Measurements from ENCODE around the gene DAGLA.
"Not testable (repeated sequence)": the region's sequence is repeated elsewhere in the genome, so short reads cannot be mapped to it uniquely, and the experiment has no call there.

The DAGLA gene

GRCh38 chr11:61660997-61661396 is 19.2 kb upstream of the DAGLA start:
- DNase-seq (ENCODE audit: low read depth), result not testable (repeated sequence)

GRCh38 chr11:61666684-61667297 is 13.4 kb upstream of the DAGLA start:
- DNase-seq (ENCODE audit: low read depth), result no peak

- no peak for DNase-seq (ENCODE audit: low read depth)
These were observed 12.4 kb upstream of the DAGLA start for GRCh38 chr11:61667684-61668305.

GRCh38 chr11:61669417-61669816 is 10.8 kb upstream of the DAGLA start:
- DNase-seq (ENCODE audit: low read depth), result no peak

- DNase-seq (ENCODE audit: low read depth), result no peak
These were observed 9.6 kb upstream of the DAGLA start for GRCh38 chr11:61670626-61671025.

- DNase-seq (ENCODE audit: low read depth), result no peak
These were observed 8.7 kb upstream of the DAGLA start for GRCh38 chr11:61671527-61671926.

- not testable (repeated sequence) for DNase-seq (ENCODE audit: low read depth)
These were observed 6.2 kb upstream of the DAGLA start for GRCh38 chr11:61673946-61674467.

GRCh38 chr11:61675826-61676225 is 4.4 kb upstream of the DAGLA start:
- DNase-seq (ENCODE audit: low read depth), result no peak

- DNase-seq (ENCODE audit: low read depth), result no peak
These were observed 895 bp upstream of the DAGLA start for GRCh38 chr11:61679296-61679695.

- no peak for DNase-seq (ENCODE audit: low read depth)
These were observed 531 bp downstream of the DAGLA start for GRCh38 chr11:61680622-61681221.

- no peak for DNase-seq (ENCODE audit: low read depth)
These were observed 2.0 kb downstream of the DAGLA start for GRCh38 chr11:61682093-61682732.

GRCh38 chr11:61682906-61683675 is 2.9 kb downstream of the DAGLA start:
- no peak for DNase-seq (ENCODE audit: low read depth)

GRCh38 chr11:61683961-61684869 is 4.0 kb downstream of the DAGLA start:
- DNase-seq (ENCODE audit: low read depth), result no peak

GRCh38 chr11:61684870-61685616 is 4.9 kb downstream of the DAGLA start:
- no peak for DNase-seq (ENCODE audit: low read depth)

GRCh38 chr11:61685617-61685967 is 5.4 kb downstream of the DAGLA start:
- no peak for DNase-seq (ENCODE audit: low read depth)

GRCh38 chr11:61686066-61686465 is 5.9 kb downstream of the DAGLA start:
- no peak for DNase-seq (ENCODE audit: low read depth)

- DNase-seq (ENCODE audit: low read depth), result no peak
These were observed 6.3 kb downstream of the DAGLA start for GRCh38 chr11:61686469-61686868.

GRCh38 chr11:61687420-61687819 is 7.2 kb downstream of the DAGLA start:
- no peak for DNase-seq (ENCODE audit: low read depth)

- peak; percentile 25 for DNase-seq (ENCODE audit: low read depth)
These were observed 8.4 kb downstream of the DAGLA start for GRCh38 chr11:61688365-61689163.

- DNase-seq (ENCODE audit: low read depth), result no peak
These were observed 8.9 kb downstream of the DAGLA start for GRCh38 chr11:61689164-61689496.
